H1 (cell line): ENCODE results near the gene STK39. TPM values are rescaled to one million over a fixed set of nuclear protein-coding genes. Genes with fewer than 3 reads are reported as not detected.

Experiments used
- CTCF ChIA-PET: fragments of 300-600 bp; sonication (Branson Sonifier 250); formaldehyde crosslinking; loops from one replicate; lab custom pipeline; 2021; ENCODE audit not compliant: partially characterized antibody; lab: Charles Lee
- POLR2A ChIA-PET: fragments of 300-600 bp; sonication (Branson Sonifier 250); formaldehyde crosslinking; loops from one replicate; lab custom pipeline; 2021; ENCODE audit warnings: inconsistent platforms; ENCODE audit not compliant: partially characterized antibody; lab: Charles Lee
- DNase-seq, 2 experiments: peaks; one replicate each; pipeline versions ENCODE4 v3.0.0 to v3.0.0-alpha.2; 2010 to 2022; ENCODE audit warnings: low spot score in 2 of 2, low read depth in 1 of 2, mixed read lengths in 1 of 2
- FAIRE-seq: peaks from 2 replicates; lab custom pipeline; 2011; peaks lifted over from hg19 to GRCh38; lab: Jason Lieb, UNC
- H2AFZ ChIP-seq: 2 replicates; pipeline ENCODE4 v1.8.1; 2012; ENCODE audit warnings: low read length, inconsistent platforms
- H2AK5ac ChIP-seq: 2 replicates; pipeline ENCODE4 v1.6.1; 2013; ENCODE audit warnings: low read depth, low read length
- H2BK120ac ChIP-seq: replicated peaks from 2 replicates; pipeline ENCODE3; 2013; ENCODE audit warnings: low read depth, low read length, inconsistent platforms
- H2BK12ac ChIP-seq: 2 replicates; pipeline ENCODE4 v1.6.1; 2013; ENCODE audit warnings: low read depth, low read length
- H2BK15ac ChIP-seq: 2 replicates; pipeline ENCODE4 v1.6.1; 2013; ENCODE audit warnings: low read length
- H2BK20ac ChIP-seq: 2 replicates; pipeline ENCODE4 v1.6.1; 2013; ENCODE audit warnings: low read length
- H2BK5ac ChIP-seq: 2 replicates; pipeline ENCODE4 v1.6.1; 2013; ENCODE audit warnings: low read depth, low read length
- H3K14ac ChIP-seq: 2 replicates; pipeline ENCODE4 v1.6.1; 2013; ENCODE audit warnings: inconsistent platforms; ENCODE audit not compliant: insufficient read length
- H3K18ac ChIP-seq: 2 replicates; pipeline ENCODE4 v1.6.1; 2013; ENCODE audit warnings: low read length; ENCODE audit errors: extremely low read depth
- H3K23ac ChIP-seq: 2 replicates; pipeline ENCODE4 v1.6.1; 2013; ENCODE audit warnings: inconsistent platforms; ENCODE audit not compliant: insufficient read length
- H3K23me2 ChIP-seq: 2 replicates; pipeline ENCODE4 v1.6.1; 2013; ENCODE audit warnings: low read depth, low read length
- H3K27ac ChIP-seq: 2 replicates; pipeline ENCODE4 v1.6.1; 2011; ENCODE audit warnings: low read depth, low read length, inconsistent platforms
- H3K27me3 ChIP-seq, 4 experiments: replicated peaks in 1 of 4; 1 replicate in 1 of 4; 2 replicates in 3 of 4; pipeline versions ENCODE4 v1.6.1 to v1.8.1; 2011 to 2013; ENCODE audit warnings: low read length in 3 of 4, mild to moderate bottlenecking in 3 of 4, inconsistent platforms in 2 of 4, mixed read lengths in 2 of 4, moderate library complexity in 1 of 4; ENCODE audit not compliant: control insufficient read depth in 3 of 4, insufficient read depth in 3 of 4; ENCODE audit errors: extremely low read depth in 1 of 4
- H3K36me3 ChIP-seq, 4 experiments: 2 replicates each; pipeline versions ENCODE4 v1.6.1 to v1.8.1; 2011 to 2013; ENCODE audit warnings: mild to moderate bottlenecking in 4 of 4, low read length in 3 of 4, moderate library complexity in 2 of 4, control low read depth in 1 of 4, inconsistent platforms in 1 of 4; ENCODE audit not compliant: insufficient read depth in 4 of 4, control insufficient read depth in 2 of 4
- H3K4ac ChIP-seq: replicated peaks from 2 replicates; pipeline ENCODE3; 2013; ENCODE audit warnings: low read length, low read depth, mixed read lengths, inconsistent platforms; ENCODE audit not compliant: insufficient read length
- H3K4me1 ChIP-seq, 4 experiments: replicated peaks in 1 of 4; 1 replicate in 1 of 4; 2 replicates in 3 of 4; pipeline versions ENCODE4 v1.6.1 to v1.8.1; 2011 to 2013; ENCODE audit warnings: low read length in 3 of 4, inconsistent platforms in 2 of 4, mixed read lengths in 1 of 4; ENCODE audit not compliant: insufficient read depth in 4 of 4, control insufficient read depth in 3 of 4
- H3K4me2 ChIP-seq, 2 experiments: 2 replicates each; pipeline versions ENCODE4 v1.6.1 to v1.8.1; 2011 to 2013; ENCODE audit warnings: low read depth in 2 of 2, low read length in 2 of 2, control low read depth in 1 of 2, inconsistent platforms in 1 of 2, mild to moderate bottlenecking in 1 of 2; ENCODE audit not compliant: insufficient read depth in 1 of 2
- H3K4me3 ChIP-seq, 4 experiments: fragments of 200-600, 300-600 bp in 1 of 4; sonication (generic), shearing (Covaris generic), sonication (Bioruptor Twin) in 1 of 4; 2 replicates each; pipeline versions ENCODE4 v1.5.1 to v1.8.1; 2011 to 2016; ENCODE audit warnings: low read length in 4 of 4, low read depth in 3 of 4, control low read depth in 2 of 4, inconsistent platforms in 2 of 4, mild to moderate bottlenecking in 2 of 4, mixed read lengths in 1 of 4, moderate library complexity in 1 of 4; ENCODE audit not compliant: insufficient read depth in 2 of 4; ENCODE audit errors: extremely low read depth in 1 of 4
- H3K56ac ChIP-seq: replicated peaks from 2 replicates; pipeline ENCODE3; 2013; ENCODE audit warnings: low read depth, mild to moderate bottlenecking, mixed read lengths, low read length, inconsistent platforms; ENCODE audit not compliant: insufficient read length
- H3K79me1 ChIP-seq: 2 replicates; pipeline ENCODE4 v1.6.1; 2013; ENCODE audit warnings: low read depth, low read length, control low read depth
- H3K79me2 ChIP-seq, 2 experiments: 2 replicates each; pipeline versions ENCODE4 v1.6.1 to v1.8.1; 2012 to 2013; ENCODE audit warnings: low read length in 2 of 2, mild to moderate bottlenecking in 2 of 2, inconsistent platforms in 1 of 2; ENCODE audit not compliant: insufficient read depth in 2 of 2, control insufficient read depth in 1 of 2
- H3K9ac ChIP-seq, 4 experiments: replicated peaks in 1 of 4; 1 replicate in 1 of 4; 2 replicates in 3 of 4; pipeline versions ENCODE4 v1.6.1 to v1.8.1; 2011 to 2013; ENCODE audit warnings: low read depth in 3 of 4, low read length in 3 of 4, control low read depth in 2 of 4, mild to moderate bottlenecking in 2 of 4, moderate library complexity in 2 of 4, inconsistent platforms in 1 of 4; ENCODE audit errors: extremely low read depth in 1 of 4
- H3K9me3 ChIP-seq, 2 experiments: 2 replicates each; pipeline versions ENCODE4 v1.6.1 to v1.8.1; 2012 to 2013; ENCODE audit warnings: mild to moderate bottlenecking in 2 of 2, moderate library complexity in 2 of 2, control low read depth in 1 of 2, inconsistent platforms in 1 of 2, low read depth in 1 of 2, low read length in 1 of 2, mixed read lengths in 1 of 2; ENCODE audit not compliant: insufficient read depth in 2 of 2
- H4K20me1 ChIP-seq, 2 experiments: replicated peaks in 1 of 2; 2 replicates each; pipeline versions ENCODE3 to v1.8.1; 2011 to 2013; ENCODE audit warnings: inconsistent platforms in 2 of 2, low read length in 2 of 2, mild to moderate bottlenecking in 1 of 2; ENCODE audit not compliant: insufficient read depth in 2 of 2, control insufficient read depth in 1 of 2
- H4K5ac ChIP-seq: 2 replicates; pipeline ENCODE4 v1.6.1; 2013; ENCODE audit warnings: low read length, low read depth, mixed read lengths, inconsistent platforms; ENCODE audit not compliant: insufficient read length
- H4K8ac ChIP-seq: 2 replicates; pipeline ENCODE4 v1.8.0; 2013; ENCODE audit warnings: mild to moderate bottlenecking, moderate library complexity, low read length, inconsistent platforms; ENCODE audit not compliant: insufficient read depth; ENCODE audit errors: extremely low read depth
- H4K91ac ChIP-seq: replicated peaks from 2 replicates; pipeline ENCODE3; 2013; ENCODE audit warnings: low read length, mixed read lengths, inconsistent platforms; ENCODE audit not compliant: insufficient read length
- EZH2 ChIP-seq: fragments of 200-600 bp; sonication (generic); IDR thresholded peaks from 2 replicates; pipeline ENCODE4 v1.7.1; 2012; ENCODE audit warnings: low read depth, mild to moderate bottlenecking, moderate library complexity, low read length, inconsistent platforms; ENCODE audit not compliant: severe bottlenecking
- GABPA ChIP-seq: IDR thresholded peaks from 2 replicates; pipeline ENCODE4 v1.6.1; 2011; ENCODE audit warnings: mild to moderate bottlenecking, low read length, moderate library complexity, borderline replicate concordance; ENCODE audit not compliant: insufficient read depth
- POLR2AphosphoS5 ChIP-seq: IDR thresholded peaks from 2 replicates; pipeline ENCODE4 v1.6.1; 2011; ENCODE audit warnings: low read depth, low read length
- RAD21 ChIP-seq, 2 experiments: IDR thresholded peaks in 1 of 2; conservative IDR thresholded peaks in 1 of 2; 2 replicates each; pipeline ENCODE4 v1.6.1; 2011; ENCODE audit warnings: low read depth in 2 of 2, low read length in 2 of 2, improper control_type of control experiment in 1 of 2, inconsistent platforms in 1 of 2, mild to moderate bottlenecking in 1 of 2, moderate library complexity in 1 of 2
- RXRA ChIP-seq: IDR thresholded peaks from 2 replicates; pipeline ENCODE4 v1.6.1; 2011; ENCODE audit warnings: low read depth, mild to moderate bottlenecking, low read length, moderate library complexity; ENCODE audit not compliant: insufficient read depth
- TBP ChIP-seq: IDR thresholded peaks from 2 replicates; pipeline ENCODE4 v1.6.1; 2011; ENCODE audit warnings: low read depth, low read length, improper control_type of control experiment
- WGBS, 2 experiments: shearing (Covaris generic) in 1 of 2; methylation state at CpG; one replicate each; pipeline versions ENCODE4 v1.1.6 to v1.1.7; 2013 to 2015; ENCODE audit warnings: low lambda C conversion rate in 2 of 2, mixed read lengths in 2 of 2, inconsistent platforms in 1 of 2, low coverage in 1 of 2, missing lambda C conversion rate in 1 of 2; ENCODE audit not compliant: insufficient replicate concordance in 2 of 2, insufficient coverage in 1 of 2, insufficient read length in 1 of 2; ENCODE audit errors: extremely low coverage in 1 of 2, missing lambda C conversion rate in 1 of 2; 5-methylcytosine and 5-hydroxymethylcytosine counted together
- polyA plus RNA-seq, 7 experiments: library from polyadenylated mRNA; depleted of rRNA in 3 of 7; stranded (reverse) in 5 of 7; unstranded in 2 of 7; fragments of >200 nt in 5 of 7; fragments of 200-250 nt in 2 of 7; gene quantifications; 1 replicate in 5 of 7; 2 replicates in 1 of 7; 4 replicates in 1 of 7; pipeline versions ENCODE4 v1.2.1 to v1.2.3, GENCODE V29; 2011 to 2013; ENCODE audit warnings: missing spikeins in 2 of 7, mixed read lengths in 2 of 7
- total RNA-seq: library from RNA; stranded (reverse); fragmentation: NEBNext Ultra II Directional; extraction: Animal tissue kit (Norgen Biotek cat#: 25700); gene quantifications from 2 replicates; pipeline ENCODE4 v1.2.1, GENCODE V29; 2021
- TF ChIP-seq, protein P1 (sequence below), 3 experiments: IDR thresholded peaks; 1 replicate in 2 of 3; 2 replicates in 1 of 3; pipeline versions ENCODE4 v1.5.1 to v1.6.1; 2011; ENCODE audit warnings: low read length in 3 of 3, mild to moderate bottlenecking in 3 of 3, inconsistent platforms in 2 of 3, low read depth in 1 of 3, moderate library complexity in 1 of 3; ENCODE audit not compliant: insufficient read depth in 1 of 3; ENCODE audit errors: control extremely low read depth in 1 of 3

Gene STK39
- total and polyA plus RNA-seq, 2 of the 8 experiments (the other 6 are each of a cell fraction or from before 2014, with no cell fraction given), result 13.7 to 23.8 TPM

DNA sequence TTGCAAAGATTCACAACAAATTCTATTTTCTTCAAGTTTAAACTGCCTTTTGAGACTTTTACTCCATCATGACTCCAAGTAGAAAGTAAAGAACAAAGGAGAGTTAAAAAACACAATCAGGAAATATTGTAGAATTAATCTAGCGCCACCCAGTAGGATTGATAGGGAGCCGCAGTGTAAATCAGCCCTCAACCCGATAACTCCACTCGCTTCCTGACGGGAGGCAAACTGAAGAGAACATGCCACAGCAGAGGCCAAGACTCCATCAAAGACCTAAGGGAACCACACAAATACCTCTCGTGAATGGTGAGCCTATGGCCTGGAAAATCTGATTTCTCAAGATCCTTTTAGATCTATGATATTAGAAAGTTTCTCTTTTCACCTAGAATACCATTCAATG, 319.0 kb downstream of the STK39 start:
- H3K23ac ChIP-seq, result no peak overlapping the region
- no peak overlapping the region for H3K14ac ChIP-seq
- H3K27ac ChIP-seq, result no peak overlapping the region
- no peak overlapping the region for H4K5ac ChIP-seq
- H2BK20ac ChIP-seq, result no peak overlapping the region
- TF ChIP-seq GABPA (no peak), EZH2 (no peak), RAD21 (IDR thresholded peaks at IDR 0.05 in 1 of 2, conservative IDR thresholded peaks at IDR 0.05 in 1 of 2; ENCODE audit: low read depth in 2 of 2, low read length in 2 of 2) (peak; percentile 16 to 24; a peak in 2 of 4 replicates), POLR2AphosphoS5 (no peak), RXRA (no peak), TBP (no peak)
- TF ChIP-seq, protein P1, sequence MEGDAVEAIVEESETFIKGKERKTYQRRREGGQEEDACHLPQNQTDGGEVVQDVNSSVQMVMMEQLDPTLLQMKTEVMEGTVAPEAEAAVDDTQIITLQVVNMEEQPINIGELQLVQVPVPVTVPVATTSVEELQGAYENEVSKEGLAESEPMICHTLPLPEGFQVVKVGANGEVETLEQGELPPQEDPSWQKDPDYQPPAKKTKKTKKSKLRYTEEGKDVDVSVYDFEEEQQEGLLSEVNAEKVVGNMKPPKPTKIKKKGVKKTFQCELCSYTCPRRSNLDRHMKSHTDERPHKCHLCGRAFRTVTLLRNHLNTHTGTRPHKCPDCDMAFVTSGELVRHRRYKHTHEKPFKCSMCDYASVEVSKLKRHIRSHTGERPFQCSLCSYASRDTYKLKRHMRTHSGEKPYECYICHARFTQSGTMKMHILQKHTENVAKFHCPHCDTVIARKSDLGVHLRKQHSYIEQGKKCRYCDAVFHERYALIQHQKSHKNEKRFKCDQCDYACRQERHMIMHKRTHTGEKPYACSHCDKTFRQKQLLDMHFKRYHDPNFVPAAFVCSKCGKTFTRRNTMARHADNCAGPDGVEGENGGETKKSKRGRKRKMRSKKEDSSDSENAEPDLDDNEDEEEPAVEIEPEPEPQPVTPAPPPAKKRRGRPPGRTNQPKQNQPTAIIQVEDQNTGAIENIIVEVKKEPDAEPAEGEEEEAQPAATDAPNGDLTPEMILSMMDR (IDR thresholded peaks at IDR 0.05; ENCODE audit: control extremely low read depth in 1 of 3, insufficient read depth in 1 of 3, low read depth in 1 of 3, low read length in 3 of 3), result peak in 1 of 3 experiments; percentile 28; a peak in 1 of 4 replicates
- TF ChIP-seq, all 59 proteins: peak for 2
- H3K9me3 ChIP-seq, result no peaks in the 10 kb centered on the region; a peak in 1 of 4 replicates
- no peak overlapping the region for H2AK5ac ChIP-seq
- H2BK15ac ChIP-seq, result no peak overlapping the region
- ChIA-PET POLR2A (no interaction called here), CTCF (interaction anchor here (0.6 to 1.7 kb wide), 5 partner anchors 9 to 191 kb away, joined by 3 to 7 read pairs (median 4); no protein-coding TSS in a partner anchor)
- H2BK5ac ChIP-seq, result no peak overlapping the region
- H3K9ac ChIP-seq, result no peak overlapping the region
- no peaks in the 10 kb centered on the region; a peak in 1 of 7 replicates for H3K27me3 ChIP-seq
- no peak overlapping the region for H2AFZ ChIP-seq
- no peak overlapping the region for H3K56ac ChIP-seq
- H3K79me2 ChIP-seq, result no peaks in the 10 kb centered on the region
- no peaks in the 10 kb centered on the region for H3K36me3 ChIP-seq
- H3K4me1 ChIP-seq, result no peaks in the 10 kb centered on the region
- WGBS, 2 experiments, result 89% methylated on average over 6 of the region's 6 CpGs; no CpG with 5 or more reads in 1 of the 2 experiments
- no peak overlapping the region for H4K91ac ChIP-seq
- no peaks in the 10 kb centered on the region for H3K23me2 ChIP-seq
- no peak overlapping the region for H3K4me2 ChIP-seq
- H2BK12ac ChIP-seq, result no peak overlapping the region
- H2BK120ac ChIP-seq, result no peak overlapping the region
- no peaks in the 10 kb centered on the region for H3K79me1 ChIP-seq
- no peak overlapping the region for H3K4ac ChIP-seq
- H3K4me3 ChIP-seq, result no peak overlapping the region
- H4K20me1 ChIP-seq, result no peaks in the 10 kb centered on the region
- no peak for FAIRE-seq
- no peak overlapping the region for H3K18ac ChIP-seq
- DNase-seq, result no peak
- H4K8ac ChIP-seq, result no peak overlapping the region
